GM12891 (cell line): ENCODE measurements around the gene TRAF3.
A peak's percentile ranks its signal among the peaks of the same experiment; 100 is the strongest.
"Not testable (repeated sequence)": the region's sequence is repeated elsewhere in the genome, so short reads cannot be mapped to it uniquely, and the experiment has no call there.

Experiments used
- DNase-seq: peaks from one replicate; pipeline ENCODE4 v3.0.0; 2011; ENCODE audit warnings: low spot score; ENCODE audit not compliant: insufficient read length
- FAIRE-seq: peaks from 2 replicates; lab custom pipeline; 2011; peaks lifted over from hg19 to GRCh38; lab: Jason Lieb, UNC
- PAX5 ChIP-seq: IDR thresholded peaks from 2 replicates; pipeline ENCODE4 v1.6.1; 2011; ENCODE audit warnings: low read length, moderate library complexity, mild to moderate bottlenecking; ENCODE audit not compliant: insufficient read depth, severe bottlenecking
- POLR2A ChIP-seq: IDR thresholded peaks from 2 replicates; pipeline ENCODE4 v1.6.1; 2011; ENCODE audit warnings: low read depth, low read length, control low read depth
- POLR2AphosphoS5 ChIP-seq: IDR thresholded peaks from 2 replicates; pipeline ENCODE4 v1.6.1; 2011; ENCODE audit warnings: low read depth, low read length, control low read depth
- POU2F2 ChIP-seq: IDR thresholded peaks from 2 replicates; pipeline ENCODE4 v1.6.1; 2011; ENCODE audit warnings: low read depth, mild to moderate bottlenecking, control low read depth, low read length, moderate library complexity
- SPI1 ChIP-seq: IDR thresholded peaks from 2 replicates; pipeline ENCODE4 v1.6.1; 2011; ENCODE audit warnings: low read depth, low read length, control low read depth
- TAF1 ChIP-seq: IDR thresholded peaks from 2 replicates; pipeline ENCODE4 v1.6.1; 2011; ENCODE audit warnings: low read depth, low read length, control low read depth

Gene TRAF3

DNA sequence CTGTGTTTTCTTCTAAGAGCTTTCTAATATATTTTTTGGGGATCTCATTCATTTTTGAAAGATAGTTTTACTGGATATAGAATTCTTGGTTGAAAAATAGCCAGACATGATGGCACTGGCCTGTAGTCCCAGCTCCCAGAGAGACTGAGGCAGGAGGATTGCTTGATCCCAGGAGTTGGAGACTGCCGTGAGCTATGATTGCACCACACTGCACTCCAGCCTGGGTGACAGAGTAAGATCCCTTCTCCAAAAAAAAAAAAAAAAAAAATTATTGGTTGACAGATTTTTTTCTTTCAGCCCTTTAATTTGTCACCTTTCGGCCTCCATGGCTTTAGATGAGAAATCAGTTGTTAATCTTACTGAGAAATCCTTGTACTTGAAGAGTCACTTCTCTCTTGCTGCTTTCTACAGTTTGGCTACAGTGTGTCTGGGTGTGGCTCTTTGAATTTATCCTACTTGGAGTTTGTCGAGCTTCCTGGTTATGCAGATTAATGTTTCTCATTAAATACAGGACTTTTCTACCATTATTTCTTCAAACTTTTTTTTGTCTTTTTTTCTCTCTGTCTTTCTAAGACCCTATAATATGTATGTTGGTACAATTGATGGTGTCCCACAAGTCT lies 85.0 kb downstream of the TRAF3 start:
- DNase-seq (no peak), FAIRE-seq (no peak)
- TF ChIP-seq POLR2A (no peak), TAF1 (no peak), PAX5 (no peak), POLR2AphosphoS5 (no peak), SPI1 (no peak), POU2F2 (no peak)

DNA sequence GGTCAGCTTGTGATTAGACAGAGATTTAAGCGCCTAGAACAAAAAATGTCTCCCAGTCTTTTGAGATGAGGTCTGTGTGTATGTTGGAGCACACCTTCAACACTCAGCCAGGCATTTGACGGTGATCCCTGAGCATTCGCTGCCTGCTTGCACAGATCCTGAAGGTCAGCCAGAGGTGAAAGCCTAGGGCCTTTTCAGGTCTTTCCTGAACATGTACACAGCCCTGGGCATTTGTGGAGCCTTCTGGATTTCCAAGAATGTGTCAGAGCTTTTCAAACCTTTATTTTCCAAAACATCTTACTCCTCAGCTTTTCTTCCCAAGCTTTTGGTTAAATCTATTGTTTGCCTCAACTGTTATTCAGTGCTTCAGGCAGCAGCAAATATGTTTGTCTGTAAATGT lies 86.1 kb downstream of the TRAF3 start:
- DNase-seq (no peak), FAIRE-seq (no peak)
- TF ChIP-seq POLR2A = no peak
- TF ChIP-seq POLR2AphosphoS5 = no peak
- TF ChIP-seq SPI1 = no peak
- no peak for TF ChIP-seq TAF1
- no peak for TF ChIP-seq PAX5
- TF ChIP-seq POU2F2 = no peak

- not testable (repeated sequence) for FAIRE-seq, DNase-seq
Measured at GRCh38 chr14:102865916-102866315, 88.7 kb downstream of the TRAF3 start.

DNA sequence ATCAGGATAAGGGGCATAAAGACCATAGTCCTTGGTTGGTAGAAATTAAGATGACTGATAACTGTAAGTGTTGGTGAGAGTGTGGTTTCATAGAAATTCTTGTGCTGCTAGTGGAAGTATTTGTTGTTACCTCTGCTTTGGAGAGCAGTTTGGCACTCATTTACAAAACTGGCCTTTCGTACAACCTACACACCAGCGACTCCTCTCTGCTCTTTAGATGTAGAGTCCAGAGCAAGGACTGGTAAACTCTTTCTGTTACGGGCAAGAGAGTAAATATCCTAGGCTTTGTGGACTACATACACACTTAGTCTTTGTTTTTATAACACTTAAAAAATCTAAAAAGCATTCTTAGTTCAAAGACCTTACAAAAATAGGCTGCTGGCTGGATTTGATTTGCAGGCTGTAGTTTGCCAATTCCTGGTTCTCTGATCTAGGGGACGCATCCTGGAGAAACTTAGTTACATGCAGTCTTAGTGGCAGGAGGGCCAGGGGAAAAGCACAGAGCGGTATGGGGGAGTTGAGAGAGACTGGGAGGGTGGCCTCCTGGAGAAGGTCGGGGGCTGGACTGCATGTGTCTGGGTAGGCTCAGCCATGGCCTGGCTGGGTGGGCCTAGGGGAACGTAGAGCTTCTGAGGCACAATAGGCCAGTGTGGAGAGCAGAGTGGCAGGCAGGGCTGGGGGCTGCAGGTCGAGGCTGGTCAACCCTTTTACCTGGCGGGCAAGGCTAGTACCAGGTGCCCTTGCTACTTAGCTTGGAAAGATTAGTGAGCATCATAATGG lies 89.9 kb downstream of the TRAF3 start:
- FAIRE-seq (no peak), DNase-seq (no peak)
- TF ChIP-seq POLR2AphosphoS5 = no peak; the same call in 1 of the 2 replicates
- no peak for TF ChIP-seq POU2F2
- TF ChIP-seq PAX5 = no peak
- TF ChIP-seq POLR2A = no peak
- no peak for TF ChIP-seq SPI1
- TF ChIP-seq TAF1 = no peak

GRCh38 chr14:102867826-102868580 lies 90.8 kb downstream of the TRAF3 start:
- DNase-seq (no peak), FAIRE-seq (no peak)
- no peak for TF ChIP-seq PAX5
- TF ChIP-seq POLR2AphosphoS5 = no peak
- no peak for TF ChIP-seq POU2F2
- TF ChIP-seq POLR2A = no peak
- TF ChIP-seq TAF1 = no peak
- TF ChIP-seq SPI1 = no peak

- no peak for DNase-seq
- FAIRE-seq = peak; percentile 78
- TF ChIP-seq TAF1 = no peak
- 0 out of 2 replicates have a peak, but pooled peaks have one; percentile 43 for TF ChIP-seq SPI1
- no peak for TF ChIP-seq POLR2AphosphoS5
Measured at GRCh38 chr14:102868956-102869547, 91.8 kb downstream of the TRAF3 start.

DNA sequence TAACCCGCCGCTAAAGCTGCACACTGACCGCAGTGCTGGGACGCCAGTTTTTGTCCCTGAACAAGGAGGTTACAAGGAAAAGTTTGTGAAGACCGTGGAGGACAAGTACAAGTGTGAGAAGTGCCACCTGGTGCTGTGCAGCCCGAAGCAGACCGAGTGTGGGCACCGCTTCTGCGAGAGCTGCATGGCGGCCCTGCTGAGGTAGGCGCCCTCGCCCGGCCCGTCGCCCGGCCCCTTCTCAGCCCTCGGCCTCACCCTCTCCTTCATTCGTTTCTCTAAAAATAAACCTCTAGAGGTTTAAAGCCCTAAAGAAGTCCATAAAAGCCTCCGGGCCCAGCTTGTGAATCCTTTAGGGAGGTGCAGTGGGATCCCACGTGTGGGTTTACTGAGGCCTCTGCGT lies 93.0 kb downstream of the TRAF3 start:
- FAIRE-seq = no peak
- TF ChIP-seq POU2F2 (no peak), SPI1 (no peak), PAX5 (no peak), POLR2A (no peak), TAF1 (no peak), POLR2AphosphoS5 (no peak)

GRCh38 chr14:102870994-102871831 lies 94.0 kb downstream of the TRAF3 start:
- FAIRE-seq (no peak), DNase-seq (no peak)
- TF ChIP-seq POU2F2 (no peak), SPI1 (no peak), POLR2AphosphoS5 (no peak), PAX5 (no peak), TAF1 (no peak), POLR2A (no peak)

More for the DNA sequence above, 93.0 kb downstream of the TRAF3 start:
- no peak for DNase-seq

DNA sequence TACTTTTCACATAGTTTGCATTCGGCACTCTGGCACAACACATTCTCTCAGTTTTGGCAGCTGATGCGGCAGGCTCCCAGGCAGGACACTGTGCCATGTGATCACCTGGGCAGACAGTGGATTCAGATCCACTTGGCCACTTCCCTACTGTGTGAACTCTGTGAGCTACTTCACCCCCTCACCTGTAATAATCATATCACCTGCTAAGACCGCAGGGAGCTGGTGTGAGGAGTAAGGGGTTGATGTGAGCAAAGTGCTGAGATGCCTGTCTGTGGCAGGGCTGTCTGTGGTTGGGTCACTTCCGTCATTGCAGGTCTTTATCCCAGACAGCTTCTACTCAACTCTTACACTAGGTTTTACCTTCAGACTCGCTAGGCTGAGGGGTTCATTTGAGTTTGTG lies 94.8 kb downstream of the TRAF3 start:
- TF ChIP-seq PAX5 = no peak
- TF ChIP-seq POU2F2 = no peak
- TF ChIP-seq TAF1 = no peak
- no peak for TF ChIP-seq POLR2A
- no peak for TF ChIP-seq SPI1
- TF ChIP-seq POLR2AphosphoS5 = no peak; the same call in 1 of the 2 replicates
- FAIRE-seq (no peak), DNase-seq (no peak)
